GM21717 (cell line): ENCODE data around the gene PWWP2B.

Source experiments
- ATAC-seq: cut with Tn5 transposase; IDR thresholded peaks from one replicate; pipeline ENCODE4 v1.9.1; 2021; ENCODE audit warnings: mild to moderate bottlenecking, moderate library complexity; ENCODE audit not compliant: unreplicated experiment

PWWP2B gene

DNA sequence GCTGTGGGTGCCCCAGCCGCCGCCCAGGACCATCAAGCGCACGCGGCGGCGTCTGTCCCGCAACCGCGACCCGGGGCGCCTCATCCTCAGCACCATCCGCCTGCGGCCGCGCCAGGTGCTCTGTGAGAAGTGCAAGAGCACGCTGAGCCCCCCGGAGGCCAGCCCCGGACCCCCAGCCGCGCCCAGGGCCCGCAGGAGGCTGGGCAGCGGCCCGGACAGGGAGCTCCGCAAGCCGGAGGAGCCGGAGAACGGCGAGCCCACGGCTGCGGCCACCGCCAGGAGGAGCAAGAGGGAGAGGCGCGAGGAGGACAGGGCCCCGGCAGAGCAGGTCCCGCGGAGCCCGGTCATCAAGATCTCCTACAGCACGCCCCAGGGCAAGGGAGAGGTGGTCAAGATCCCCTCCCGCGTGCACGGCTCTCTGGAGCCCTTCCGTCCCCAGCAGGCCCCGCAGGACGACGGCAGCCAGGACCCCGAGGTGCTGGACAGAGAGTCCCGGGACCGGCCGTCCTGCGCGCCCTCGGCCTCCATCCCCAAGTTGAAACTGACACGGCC is 8.0 kb downstream of the PWWP2B start:
- ATAC-seq = no peak

DNA sequence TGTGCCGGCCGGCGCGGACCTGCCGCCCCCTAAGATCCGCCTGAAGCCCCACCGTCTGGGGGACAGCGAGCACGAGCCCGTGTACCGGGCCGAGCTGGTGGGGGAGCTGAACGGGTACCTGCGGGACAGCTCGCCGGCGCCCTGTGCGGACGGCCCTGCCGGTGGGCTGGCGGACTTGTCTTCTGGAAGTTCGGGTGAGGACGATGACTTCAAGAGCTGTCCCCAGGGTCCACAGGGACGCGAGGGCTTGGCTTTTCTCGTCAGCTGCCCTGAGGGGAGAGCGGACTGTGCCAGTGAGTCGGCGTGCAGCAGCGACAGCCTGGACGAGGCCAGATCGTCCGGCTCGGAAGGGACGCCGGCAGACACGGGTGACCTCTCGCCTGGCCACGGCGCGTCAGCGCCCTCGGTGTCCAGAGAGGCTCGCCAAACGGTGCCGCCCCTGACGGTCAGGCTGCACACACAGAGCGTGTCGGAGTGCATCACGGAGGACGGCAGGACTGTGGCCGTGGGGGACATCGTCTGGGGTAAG is 8.5 kb downstream of the PWWP2B start:
- no peak for ATAC-seq

DNA sequence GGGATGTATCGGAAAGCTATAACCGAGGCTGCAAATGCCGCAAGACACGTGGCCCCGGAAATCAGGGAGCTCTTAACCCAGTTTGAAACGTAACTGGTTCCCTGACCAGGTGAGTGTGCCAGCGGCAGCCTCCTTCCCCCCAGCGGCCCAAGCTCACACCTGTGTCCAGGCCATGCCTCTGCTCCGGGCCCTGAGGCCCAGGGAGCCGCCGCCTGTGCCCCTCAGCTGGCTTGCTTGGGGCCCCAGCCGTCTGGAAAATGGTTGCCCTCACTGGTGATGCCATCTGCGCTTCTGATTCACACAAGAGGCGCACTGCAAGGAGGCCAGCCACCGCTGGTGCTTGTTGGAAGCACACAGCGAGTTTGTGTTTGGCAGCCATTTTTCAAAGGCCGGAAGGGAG is 9.2 kb downstream of the PWWP2B start:
- no peak for ATAC-seq

DNA sequence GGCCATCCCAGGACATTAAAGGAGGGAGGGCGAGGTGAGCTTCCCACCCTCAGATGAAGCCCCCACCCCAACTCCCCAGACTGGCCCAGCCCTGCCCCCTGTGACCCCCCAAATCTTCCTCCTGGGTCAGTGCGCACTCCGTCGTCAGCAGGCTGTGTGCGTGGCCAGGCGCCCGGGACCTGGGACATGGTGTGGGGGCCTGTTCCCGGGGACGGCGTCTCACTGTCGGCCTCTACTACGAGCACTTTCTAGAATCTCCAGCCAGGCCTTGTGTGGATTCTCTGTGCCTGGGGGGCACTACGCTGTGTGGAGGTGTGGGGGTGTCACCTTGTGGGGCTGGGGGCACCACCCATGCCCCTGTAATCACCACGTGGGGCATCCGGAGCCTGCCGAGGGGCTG is 9.8 kb downstream of the PWWP2B start:
- no peak for ATAC-seq

- no peak for ATAC-seq
Observed at GRCh38 chr10:132407243-132407746, 10.3 kb downstream of the PWWP2B start.

- no peak for ATAC-seq
Observed at GRCh38 chr10:132407846-132408278, 10.9 kb downstream of the PWWP2B start.

GRCh38 chr10:132408367-132408781 is 11.4 kb downstream of the PWWP2B start:
- ATAC-seq = no peak

- ATAC-seq = no peak
Observed at GRCh38 chr10:132408823-132409666, 12.0 kb downstream of the PWWP2B start.

- ATAC-seq = no peak
Observed at GRCh38 chr10:132409667-132410028, 12.6 kb downstream of the PWWP2B start.

DNA sequence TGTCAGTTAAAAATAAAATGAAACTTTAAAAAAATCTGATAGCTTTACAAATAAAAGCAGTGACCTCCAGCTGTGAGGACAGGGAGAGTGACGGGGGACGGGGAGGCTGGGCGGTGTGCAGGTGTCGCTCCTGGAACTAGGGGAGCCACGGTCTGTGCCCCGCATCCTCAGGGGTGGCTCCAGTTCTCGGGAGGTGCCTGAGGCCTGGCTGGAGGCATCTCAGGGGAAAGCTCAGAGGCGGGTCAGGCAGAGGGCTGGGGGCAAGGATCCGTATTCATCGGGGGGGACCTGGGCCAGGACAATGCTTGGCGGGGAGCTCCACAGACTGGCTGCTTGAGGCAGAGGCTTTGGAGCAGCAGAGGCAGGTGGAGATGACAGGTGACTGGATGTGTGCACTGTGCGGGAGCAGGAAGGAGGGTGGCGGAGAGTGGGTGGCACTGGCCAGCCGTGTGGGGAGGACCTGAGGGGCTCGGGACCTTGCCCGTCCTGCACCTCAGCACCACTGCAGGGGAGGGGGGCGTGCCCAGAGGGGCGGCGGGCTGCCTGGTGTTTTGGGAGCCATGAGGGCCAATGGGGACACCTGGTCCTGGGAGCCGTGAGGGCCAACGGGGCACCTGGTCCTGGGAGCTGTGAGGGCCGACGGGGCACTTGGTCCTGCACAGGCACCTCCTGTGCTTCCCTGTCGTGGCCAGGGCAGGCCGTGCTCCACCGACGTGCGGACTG is 13.2 kb downstream of the PWWP2B start:
- ATAC-seq = no peak

DNA sequence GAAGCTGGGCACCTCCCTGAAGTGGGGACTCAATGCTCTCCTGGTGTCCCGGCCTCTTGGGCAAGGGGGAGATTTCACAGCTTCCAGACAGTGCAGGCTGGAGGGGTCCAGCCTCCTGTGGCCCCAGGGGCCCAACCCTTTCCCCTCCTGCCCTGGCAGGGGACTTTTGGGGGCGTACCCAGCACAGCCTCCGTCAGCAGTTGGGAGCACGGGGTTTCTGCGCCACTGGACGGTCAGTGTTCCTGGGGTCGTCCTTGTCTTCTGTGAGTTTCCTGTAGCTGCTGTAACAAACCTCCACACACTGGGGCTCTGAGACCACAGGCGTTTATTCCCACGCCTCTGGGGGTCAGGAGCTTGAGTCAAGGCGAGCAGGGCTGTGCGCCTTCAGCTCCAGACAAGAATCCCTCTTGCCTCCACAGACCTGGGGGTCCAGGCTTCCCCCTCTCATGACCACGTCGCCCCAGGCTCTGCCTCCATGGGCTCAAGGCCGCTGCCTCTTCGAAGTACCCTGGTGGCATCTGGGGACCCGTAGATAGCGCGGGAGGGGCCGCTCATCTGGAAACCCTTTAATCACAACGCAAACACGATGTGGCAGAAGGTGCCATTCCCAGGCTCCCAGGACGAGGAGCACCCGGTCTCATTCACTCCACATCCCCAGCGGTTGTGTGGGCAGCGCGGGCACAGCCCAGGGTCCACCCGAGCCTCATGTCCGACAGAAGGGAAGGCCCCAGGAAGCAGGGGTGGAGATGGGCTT is 14.0 kb downstream of the PWWP2B start:
- ATAC-seq = no peak

- ATAC-seq = no peak
Observed at GRCh38 chr10:132411561-132412253, 14.7 kb downstream of the PWWP2B start.

DNA sequence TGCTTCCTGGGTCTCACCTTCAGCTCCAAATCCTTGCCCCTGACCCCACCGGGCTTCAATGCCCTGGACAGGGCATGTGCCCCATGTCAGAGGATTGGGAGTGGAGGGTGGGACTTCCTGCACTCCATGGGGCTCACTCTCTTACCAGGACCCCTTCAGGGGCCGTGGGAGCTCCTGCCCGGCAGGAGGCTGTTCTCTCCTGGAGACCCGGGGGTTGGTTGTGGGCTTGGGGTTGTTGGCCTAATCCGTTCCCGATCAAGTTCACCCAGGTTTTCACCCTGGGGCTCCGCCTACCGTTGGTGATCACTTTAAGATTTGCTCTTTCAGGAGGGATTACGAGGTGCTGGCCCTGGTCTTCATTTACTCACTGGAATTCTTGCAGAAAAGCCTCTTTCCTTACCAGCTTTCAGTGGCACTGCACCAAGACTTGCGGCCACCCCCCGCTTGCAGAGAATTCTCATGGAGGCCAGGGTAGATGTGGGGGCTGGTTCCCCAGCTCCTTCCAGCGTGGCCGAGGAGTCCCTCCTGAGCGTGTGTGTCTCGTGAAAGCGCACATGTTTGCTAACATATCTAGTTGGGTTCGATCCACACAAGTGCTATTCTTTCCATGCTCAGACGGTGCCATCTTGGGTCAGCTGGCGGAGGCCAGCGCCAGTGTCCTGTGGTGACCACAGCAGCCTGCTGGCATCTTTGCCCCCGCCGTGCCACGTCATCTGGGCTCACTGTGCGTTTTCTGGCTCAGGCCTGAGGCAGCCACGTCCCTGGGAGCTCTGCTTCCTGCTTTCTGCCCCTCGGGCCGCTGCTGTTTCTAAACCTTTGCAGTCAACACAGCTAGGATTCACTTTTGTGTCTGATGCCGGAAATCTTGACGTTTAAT is 15.6 kb downstream of the PWWP2B start:
- no peak for ATAC-seq

DNA sequence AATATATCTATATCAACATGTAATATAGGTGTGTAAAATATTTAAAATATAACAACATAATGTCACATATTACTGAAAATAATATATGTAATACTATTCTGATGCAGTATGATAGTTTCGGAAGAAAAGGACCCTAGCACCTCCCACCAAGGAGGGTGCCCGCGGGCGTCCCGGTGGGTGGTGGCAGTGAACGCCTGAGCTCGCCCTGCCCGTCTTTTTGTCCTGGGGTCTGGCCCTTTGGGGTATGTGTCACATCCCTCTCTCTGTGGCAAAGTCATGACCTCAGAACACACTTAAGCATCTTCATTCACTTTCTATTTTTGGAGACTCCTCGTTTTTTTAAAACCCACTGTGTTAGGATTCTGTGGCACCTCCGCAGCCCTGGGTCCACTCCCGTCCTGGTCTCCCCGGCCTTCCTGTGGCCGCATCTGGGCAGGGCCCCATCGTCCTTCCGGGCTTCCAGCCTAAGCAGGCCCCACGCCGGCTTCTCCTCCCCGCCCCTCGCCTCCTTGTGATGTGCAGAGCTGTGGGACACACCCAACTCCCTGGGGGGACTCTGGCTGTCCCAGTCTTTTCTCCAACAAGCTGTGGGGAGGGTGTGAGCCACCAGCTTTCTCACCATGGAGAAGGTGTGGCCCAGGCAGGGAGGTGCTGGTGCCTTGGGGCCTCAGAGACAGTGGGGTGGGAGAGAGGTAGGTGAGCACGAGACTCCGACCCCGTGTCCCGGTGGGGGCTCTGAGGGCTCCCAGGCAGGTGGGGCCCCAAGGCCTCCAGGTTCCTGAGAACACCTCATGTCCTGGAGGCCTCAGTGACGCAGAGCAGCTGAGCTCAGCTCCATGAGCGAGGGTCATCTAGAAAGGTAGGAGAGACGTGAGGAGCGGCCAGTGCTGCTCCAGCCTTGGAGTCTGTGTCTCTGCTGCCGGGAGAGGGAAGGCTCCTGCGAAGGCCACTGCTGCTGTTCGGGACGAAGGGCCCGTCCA is 16.5 kb downstream of the PWWP2B start:
- no peak for ATAC-seq

DNA sequence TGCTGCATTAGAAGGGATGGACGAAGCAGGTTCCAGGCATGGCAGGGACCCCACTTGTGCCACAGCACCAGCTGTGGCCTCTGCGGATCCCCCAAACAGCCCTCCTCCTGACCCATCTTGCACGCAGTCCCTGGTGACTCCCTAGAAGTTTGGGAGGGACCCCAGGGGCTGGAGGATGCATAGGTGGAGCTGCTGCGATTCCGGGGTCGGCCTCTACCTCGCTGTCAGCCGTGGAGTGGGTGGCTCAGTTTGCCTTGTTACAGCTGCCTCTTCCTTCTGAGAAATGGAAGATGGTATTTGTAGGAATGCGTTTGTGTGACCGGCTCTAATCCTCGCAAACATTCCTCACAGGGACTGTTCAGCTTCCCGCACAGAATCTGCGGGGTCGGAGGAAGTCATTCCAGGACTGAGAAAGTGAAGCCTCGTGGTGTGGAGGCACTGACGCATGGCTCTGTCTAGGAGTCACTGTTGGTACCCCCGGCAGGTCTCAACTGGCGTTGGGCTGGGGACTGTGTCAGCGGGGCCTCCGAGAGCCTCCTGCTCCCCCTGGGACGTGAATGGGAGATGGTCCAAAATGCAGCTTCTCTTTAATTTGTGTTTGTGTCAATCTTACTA is 17.5 kb downstream of the PWWP2B start:
- no peak for ATAC-seq

DNA sequence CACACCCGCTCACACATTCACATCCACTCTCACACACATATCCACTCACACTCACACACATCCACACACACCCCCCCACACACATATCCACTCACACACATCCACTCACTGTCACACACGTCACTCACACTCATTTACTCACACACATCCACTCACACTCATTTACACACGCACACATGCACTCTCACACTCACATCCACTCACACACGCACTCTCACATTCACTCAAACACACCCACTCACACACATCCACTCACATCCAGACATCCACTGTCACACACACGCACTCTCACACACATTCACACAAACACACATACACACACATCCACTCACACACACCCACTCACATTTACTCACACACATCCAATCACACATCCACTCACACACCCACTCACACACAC is 18.3 kb downstream of the PWWP2B start:
- ATAC-seq = no peak

- no peak for ATAC-seq
Observed at GRCh38 chr10:132415956-132416355, 19.0 kb downstream of the PWWP2B start.
